ENCODE measurements around the gene SORCS2.

SORCS2 gene

DNA sequence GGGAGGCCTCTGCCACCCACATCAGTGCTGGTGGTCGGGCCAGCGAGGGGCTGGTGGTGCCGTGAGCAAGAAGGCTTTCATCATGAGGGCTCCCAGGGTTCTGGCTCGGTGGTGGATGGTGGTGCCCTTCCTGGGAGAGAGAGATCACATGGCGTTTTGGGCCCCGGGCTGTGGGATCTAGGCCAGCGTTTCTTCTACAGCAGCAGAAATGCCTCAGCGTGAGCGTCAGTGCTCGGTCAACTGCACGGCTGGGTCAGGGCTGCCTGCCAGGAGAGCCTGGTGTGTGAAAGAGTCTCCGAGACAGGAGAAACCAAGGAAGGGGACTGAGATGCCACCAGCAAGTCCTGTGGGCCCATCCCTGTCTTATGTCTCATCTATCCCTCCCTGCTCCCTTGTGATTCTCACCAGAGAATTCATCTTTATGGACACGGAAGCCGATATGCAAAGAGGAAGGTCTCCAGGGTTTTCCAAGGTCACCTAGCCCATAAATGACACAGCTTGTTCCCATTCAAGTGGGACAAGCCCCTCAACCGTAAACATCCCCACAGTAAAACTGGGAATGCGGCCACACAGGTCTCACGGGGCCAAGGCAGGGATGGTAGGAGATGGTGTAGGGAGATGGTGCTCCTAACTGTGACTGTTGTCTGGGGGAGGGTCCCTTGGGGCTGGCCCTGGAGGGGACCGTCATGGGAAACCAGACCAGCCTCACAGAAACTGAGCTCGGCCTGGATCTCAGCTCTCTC is 99.2 kb downstream of the SORCS2 start:
- DNase-seq (ENCODE audit: low read depth), result no peak

DNA sequence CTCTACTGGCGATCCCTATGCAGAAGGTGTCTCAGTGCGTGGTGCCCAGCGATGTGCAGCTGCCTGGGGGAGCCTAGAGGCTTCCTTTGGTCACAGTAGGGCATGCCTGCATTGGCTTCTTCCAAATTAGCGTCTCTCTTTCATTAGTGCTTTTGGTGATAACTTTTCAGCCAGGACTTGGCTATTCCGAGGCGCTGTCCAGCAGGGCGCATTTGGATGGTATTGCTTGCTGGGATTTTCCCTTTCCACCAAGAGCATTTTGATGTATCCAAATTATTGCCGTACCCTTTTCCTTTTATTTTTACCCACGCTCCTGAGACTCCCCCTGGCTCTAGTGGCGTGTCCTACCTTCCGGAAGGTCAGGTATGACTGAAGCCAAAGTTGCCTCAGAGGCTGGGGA is 101.4 kb downstream of the SORCS2 start:
- no peak for DNase-seq (ENCODE audit: low read depth)

DNA sequence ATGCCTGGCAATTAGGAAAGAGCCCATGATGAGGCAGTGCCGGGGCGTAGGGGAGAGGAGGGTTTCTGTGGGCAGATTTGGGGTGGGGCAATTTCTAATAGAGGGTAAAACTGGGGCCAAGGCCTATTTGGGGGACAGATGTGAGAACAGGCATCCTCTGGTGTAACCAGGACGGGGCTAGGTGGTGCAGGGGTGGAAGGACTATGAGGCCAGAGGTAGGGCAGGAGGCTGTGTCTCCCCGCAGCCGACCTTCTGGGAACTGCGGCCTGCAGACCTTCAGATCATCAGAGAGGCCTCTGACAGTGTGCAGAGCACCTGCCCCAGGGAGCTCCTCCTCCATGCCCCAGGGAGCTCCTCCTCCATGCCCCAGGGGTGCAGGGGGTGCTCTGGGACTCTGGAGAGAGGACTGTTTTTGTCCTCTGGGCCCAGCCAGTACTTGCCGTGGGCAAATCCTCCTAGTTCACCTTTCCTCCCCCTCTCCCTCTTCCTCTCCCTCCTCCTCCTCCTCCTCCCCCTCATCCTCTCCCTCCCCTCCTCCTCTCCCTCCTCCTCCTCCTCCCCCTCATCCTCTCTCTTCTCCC is 101.9 kb downstream of the SORCS2 start:
- no peak for DNase-seq (ENCODE audit: low read depth)

DNA sequence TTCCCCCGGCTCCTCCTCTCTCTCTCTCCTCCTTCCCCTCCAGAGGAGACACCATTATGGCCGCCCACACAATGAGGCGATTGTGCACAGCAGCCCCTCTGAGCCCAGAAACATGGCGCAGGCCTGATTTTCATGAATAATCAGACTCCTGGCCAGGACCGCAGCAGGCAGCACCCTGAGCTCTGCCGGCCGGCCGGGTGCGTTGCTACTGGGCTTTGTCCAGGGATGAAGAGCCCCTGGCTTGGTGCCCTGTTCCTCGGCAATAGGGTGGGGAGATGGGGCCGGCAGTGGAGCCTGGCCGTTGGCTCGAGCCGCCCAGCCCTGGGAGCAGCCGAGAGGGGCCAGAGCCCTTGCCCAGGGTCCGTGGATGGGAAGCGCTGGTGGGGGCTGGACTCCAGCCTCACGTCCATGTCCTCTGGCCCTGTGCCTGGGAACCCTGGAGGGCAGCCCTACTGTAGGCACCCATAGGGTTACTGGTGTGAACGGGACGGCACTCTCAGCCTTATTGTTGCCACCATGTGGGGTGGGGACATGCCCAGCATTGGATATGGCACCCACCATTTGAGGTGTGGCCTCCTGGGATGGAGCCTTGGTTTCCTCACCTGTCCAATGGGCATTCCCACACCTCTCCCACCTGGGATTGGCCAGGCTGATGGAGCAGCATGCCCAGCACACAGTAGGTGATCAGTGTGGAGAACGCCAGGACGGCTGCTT is 103.0 kb downstream of the SORCS2 start:
- DNase-seq (ENCODE audit: low read depth), result no peak

DNA sequence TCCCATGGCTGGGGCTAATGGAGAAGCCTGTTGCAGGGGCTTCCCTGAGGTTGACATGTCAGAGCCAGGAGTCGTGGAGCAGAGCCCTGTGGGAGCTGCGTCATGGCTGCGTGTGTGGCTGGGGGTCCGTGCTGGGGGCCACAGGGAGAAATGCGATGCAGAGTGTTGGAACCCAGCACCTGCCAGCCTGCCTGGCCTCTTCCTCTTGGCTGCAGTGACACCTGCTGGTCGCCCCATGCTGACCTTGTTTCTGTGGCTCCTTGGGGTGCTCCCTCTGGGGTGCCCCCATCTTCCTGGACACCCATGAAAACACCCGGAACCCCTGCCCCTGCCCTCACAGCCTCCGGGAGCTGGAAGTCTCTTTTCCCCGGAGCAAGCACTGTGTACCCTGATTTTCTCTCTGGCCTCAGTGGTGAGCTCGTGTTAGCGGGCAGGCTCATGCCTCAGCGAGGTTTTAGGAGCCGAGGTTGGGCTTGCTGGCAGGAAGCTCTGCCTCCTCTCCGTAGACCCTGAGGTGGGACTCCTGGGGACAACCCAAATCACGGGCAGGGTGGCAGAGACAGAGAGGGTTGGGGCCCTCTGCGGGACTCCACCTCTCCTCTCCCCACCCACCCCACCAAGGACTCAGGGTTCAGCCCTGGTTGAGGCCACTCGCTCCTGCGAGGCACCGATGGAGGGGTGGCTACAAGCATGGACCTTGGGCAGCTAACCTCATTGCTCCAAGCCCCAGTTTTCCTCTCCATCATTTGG is 103.7 kb downstream of the SORCS2 start:
- no peak for DNase-seq (ENCODE audit: low read depth)

DNA sequence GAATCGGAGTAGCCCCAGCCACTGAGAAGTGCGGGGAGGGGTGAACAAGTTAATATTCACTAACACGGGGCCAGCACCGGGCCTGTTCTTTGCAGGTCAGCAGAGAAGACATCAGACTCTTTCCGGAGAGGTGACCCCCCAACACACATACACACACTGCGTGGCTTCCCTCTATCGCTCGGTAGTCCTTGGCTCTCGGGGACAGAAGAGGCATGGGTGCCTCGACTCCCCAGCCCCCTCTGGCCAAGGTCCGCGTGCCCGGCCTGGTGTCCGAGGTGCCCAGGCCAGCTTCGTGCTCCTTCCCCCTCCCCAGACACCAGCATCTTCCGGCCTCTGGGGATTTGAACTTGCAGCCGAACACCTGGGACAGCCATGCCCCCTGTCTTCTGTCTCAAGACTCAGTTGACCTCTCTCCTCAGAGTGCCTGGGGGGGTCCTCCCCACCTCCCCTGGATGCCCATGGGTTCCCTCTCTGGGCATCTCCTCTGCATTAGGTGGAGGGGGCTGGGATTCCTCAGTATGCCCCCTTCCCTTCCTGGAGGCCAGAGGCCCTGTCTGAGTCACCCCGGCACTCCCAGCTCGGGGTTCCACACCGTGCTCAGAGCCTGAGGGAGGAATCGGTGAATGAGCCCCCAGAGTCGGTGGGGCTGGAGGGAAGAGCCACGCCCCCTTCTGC is 104.5 kb downstream of the SORCS2 start:
- no peak for DNase-seq (ENCODE audit: low read depth)

DNA sequence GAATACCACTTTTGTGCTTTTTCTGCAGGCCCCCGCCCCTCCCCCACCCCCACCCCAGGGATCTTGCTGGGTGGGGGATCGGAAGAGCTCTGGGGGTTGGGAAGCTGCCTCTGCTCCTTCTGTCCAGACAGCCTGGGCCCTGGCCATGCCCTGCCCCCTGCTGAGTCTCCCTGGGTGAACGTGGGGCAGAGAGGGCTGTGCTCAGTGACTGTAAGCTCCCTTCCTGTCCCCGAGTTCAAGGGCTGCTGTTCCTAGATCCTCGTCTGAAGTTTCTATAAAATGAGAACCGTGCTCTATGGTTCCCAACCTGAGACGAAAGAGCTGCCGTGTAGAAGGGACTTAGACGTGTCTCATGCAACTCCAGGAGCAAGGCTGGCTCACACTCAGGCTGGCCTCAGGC is 105.0 kb downstream of the SORCS2 start:
- DNase-seq (ENCODE audit: low read depth), result no peak

DNA sequence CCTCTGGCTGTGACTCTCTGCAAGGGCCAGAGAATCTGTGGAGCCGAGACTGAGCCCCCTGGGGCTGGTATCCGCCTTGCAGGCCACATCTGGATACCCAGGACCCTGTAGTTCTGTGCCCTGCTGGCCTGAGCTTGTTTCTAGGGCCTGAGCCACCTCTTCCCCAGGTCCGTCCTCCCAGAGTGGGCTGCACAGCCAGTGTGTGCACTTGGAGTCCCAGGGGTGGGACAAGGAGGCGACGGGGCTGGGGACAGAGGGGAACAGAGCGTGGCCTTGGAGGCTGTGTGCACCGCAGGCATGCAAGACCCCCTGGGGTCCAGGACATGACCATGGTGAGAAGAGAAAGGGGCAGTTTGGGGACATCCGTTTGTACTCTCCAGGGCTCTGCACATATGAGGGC is 105.5 kb downstream of the SORCS2 start:
- no peak for DNase-seq (ENCODE audit: low read depth)

DNA sequence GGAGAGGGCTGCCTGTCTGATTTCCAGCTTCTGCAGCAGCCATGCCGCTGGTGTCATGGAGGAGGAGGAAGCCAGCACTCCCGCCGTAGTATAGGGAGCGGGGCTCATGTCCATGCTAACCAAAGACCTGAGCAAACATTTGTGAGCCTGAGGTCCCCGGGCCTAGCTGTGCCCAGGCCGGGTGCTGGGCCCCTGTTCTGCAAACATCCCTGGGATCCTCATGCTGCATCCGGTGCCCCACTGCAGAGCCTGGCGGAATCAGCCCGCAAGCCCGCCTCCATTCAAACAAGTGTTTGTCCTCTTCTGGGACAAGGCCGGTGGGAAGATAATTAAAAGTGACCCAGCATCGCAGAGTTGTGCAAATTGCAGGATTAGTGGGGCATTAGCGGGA is 106.3 kb downstream of the SORCS2 start:
- DNase-seq (ENCODE audit: low read depth), result no peak

DNA sequence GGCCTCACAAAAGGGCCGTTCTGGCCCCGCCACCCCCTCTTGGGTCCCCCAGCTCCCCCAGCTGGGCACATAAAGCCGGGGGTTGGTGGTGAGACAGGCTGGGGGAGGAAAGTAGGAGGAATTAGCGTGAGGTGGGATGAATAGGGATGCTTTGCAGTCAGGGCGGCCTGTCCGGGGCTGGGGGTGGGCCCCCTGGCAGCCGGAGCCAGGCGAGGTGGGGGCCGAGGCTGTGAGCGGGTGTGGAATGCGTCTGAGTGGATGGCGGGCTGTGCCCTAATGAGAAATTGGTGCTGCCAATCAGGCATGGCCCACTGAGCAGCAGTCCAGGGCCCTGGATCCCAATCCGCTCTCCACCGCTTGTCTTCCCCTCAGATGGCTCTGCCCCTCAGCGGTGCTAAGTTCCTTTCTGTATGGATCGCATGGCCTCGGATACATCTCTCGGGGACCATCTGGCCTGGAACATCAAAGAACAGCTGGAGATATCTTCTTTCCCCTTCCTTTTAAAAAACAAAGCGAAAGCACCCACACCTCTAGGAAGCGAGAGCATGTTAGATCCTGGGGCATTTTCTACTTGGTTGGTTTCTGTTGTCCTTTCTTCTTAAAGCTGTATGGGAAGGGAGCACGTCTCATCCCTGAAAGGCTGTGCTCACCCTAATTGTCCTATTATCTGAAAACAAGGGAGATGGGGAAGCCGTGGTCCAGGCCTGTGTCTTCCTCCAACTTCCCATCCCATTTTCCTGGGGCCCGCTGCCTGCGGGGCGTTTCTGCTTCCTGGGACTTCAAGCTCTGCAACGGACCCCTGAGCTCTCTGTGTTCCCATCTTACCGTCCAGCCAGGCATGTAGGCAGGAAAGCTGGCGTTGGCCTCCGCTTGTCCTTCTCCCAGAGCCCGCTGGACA is 106.9 kb downstream of the SORCS2 start:
- no peak for DNase-seq (ENCODE audit: low read depth)

DNA sequence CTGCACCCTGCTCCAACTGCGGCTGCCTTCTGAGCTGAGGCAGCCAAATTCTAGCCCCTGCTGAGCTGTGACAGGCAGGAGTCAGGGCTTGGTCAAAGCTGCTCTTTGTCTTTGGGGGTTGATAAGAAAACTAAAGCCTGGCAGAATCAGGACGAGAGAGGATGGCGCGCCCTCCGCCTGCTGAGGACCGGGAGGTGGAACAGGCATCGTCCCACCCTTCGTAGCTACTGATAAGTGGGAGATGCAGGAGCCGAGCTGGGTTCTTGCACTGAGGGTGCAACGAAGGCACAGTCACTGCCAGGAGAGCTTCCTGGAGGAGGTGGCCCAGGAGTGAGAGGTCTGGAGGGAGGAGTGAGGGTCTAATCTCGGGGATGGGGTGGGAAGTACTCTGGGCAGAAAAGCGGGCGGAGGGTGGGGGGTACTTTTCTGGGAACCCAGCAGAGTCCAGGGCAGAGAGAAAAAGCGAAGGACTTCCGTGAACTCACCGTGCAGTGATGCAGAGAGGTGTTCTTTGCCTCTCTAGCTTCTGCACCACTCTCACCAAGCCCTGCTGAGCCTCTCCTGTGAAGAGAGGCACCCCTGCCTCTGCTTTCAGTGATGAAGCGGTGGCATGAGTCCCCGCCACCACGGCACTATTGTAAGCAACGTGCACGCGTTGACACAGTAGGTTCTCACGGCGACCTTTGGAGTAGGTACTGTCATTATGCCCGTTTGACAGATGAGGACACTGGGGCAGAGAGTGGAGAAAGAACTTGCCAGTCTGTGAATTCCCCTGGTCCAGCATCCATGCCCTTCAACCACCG is 107.8 kb downstream of the SORCS2 start:
- DNase-seq (ENCODE audit: low read depth), result no peak

DNA sequence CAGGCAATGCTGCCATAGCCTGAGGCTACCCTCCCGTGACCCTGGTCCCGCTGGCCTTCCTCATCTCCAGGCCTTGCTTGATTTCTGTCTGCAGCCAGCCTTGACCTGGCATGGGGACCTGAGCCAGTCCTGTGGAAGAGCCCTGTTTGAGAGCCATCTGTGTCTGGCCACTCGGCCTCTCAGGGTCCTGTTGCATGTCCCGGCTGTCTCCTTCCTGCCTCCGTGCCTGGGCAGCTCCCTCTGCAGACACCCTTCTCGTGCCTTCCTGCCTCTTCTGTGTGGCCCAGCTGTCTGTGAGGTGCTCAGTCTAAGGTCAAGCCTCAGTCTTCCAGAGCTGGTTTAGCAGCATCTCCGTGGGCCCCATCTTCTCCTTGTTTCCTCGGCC is 108.4 kb downstream of the SORCS2 start:
- DNase-seq (ENCODE audit: low read depth), result no peak

DNA sequence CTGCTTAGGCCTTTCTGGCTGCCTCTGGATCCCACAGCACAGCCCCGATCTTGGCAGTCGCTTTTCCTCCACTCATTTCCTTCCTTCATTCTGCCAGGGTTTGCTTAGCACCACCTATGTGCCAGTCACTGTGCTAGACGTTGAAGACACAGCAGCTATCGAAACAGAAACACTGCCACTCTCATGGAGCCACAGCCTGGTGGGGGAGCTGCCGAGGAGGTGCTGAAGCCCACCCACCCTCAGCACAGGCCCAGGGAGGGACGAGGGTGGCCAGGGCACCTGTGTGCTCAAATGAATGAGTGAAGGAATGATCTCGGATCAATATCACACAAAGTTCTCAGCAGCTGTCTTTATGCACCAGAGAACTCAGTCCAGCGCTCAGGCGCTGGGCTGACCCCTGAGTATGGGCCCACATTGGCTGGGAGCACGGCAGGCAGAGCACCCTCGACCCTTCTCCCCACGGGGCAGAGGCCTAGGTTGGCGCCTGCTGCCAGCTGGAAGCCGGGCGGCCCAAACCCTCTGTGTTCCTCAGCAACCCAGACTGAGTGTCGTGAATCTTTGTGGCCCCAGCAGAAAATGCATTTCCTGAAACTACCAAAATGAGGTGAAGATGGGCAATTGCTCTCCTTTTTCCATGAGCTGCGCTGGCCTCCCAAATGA is 108.9 kb downstream of the SORCS2 start:
- no peak for DNase-seq (ENCODE audit: low read depth)

DNA sequence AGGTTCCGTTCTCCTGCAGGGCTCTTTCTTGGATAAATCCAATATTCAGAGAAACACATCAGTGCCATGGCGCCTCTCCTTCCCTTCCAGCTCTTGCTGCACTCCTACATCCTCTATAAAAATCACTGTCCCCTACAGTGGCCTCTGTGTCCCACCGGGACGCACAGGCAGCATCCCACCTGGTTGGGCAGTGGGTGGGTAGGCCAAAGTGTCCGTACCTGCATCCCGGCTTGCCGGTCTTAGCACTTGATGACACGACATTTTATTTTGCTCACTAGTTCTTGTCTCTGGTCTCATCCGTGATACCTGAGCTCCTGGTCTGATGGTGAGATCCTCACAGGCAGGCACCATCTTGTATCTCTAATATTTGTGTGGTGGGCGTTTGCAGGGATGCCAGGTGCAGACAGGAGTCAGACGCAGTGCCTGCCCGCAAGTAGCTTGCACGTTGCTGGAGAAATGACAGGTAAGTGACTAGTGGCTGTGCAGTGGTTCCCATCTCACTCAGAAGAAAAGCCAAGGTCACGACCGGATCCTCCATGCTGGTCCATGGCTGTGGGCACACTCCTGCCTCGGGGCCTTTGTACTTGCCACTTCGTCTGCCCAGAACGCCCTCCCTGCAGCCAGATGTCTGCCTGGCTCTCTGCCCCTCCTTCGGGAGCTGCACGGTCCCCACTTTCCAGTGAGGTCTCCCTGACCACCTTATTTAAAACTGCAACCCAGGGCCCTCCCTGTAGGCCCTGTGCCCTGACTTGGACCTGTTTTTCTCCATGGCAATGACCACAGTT is 109.7 kb downstream of the SORCS2 start:
- no peak for DNase-seq (ENCODE audit: low read depth)

DNA sequence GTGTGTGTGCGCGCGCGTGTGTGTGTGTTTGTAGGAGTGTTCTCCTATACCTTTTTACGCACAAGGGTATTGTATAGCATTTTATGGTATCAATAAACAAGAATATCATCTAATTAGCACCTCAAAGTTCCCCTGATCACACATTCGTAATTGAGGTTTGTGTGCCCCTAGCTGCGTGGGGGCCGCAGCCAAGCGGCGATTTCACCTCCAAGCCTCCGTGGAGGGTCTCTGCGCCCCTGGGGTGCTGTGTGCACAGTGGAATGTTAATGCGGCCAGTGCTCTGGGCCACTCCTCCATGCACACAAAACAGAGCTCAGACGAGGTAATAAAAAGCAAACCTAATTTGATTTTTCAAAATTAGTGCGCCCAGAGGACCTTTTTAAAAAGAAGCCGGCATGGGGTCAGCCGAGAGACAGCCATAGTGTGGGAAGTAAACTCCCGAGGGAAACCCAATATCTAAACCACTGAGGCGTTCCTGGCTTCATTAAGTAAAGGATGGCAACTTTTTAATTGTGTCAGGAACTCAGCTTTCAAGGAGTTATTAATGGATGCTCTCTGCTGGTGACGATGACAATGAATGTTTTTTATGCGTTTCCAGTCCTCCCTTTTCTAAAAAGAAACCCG is 110.6 kb downstream of the SORCS2 start:
- DNase-seq (ENCODE audit: low read depth), result no peak

DNA sequence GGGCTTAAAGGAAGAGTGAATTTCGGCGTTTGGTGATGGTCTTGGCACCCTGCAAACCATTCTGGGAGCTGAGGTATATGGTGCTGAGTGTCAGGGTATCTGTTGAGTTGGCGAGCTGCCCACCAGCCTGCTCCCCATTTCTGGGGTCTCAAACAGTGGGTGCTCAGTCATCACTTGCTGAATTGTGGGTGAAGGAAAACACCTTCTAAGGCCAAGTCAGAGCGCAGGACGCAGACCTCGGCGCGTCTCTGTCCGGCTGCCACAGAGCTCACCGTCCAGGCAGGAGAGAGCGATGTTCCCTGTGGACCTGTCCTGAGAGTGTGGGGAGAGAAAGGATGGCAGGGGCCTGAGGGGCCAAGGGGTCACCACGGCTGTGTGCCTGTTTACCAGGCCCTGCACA is 111.2 kb downstream of the SORCS2 start:
- no peak for DNase-seq (ENCODE audit: low read depth)

DNA sequence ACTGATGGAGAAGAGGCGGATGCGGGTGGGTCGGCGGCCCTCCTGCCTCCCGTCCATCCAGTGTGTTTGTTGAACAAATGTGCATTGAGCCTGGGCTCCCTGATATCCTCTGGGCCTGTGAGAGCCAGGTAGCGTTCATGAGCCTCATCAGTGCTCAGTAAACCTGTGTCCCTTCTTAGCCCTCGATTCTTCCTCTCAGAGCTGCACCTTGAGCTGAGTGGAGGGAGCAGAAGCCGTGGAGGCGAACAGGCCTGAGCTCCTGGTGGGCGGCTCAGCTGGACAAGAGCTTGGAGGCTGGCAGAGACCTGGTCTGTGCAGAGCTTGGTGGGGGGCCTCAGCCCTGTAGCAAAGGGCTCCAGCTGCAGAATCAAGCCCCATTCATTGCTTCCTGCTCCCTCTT is 112.1 kb downstream of the SORCS2 start:
- no peak for DNase-seq (ENCODE audit: low read depth)

All from GM04504 (cell line).